Muscle of arm (tissue), 12 donors: ENCODE data around the gene TIMM17A. TPM values are rescaled to one million over a fixed set of nuclear protein-coding genes. Genes with fewer than 3 reads are reported as not detected.
A peak's percentile ranks its signal among the peaks of the same experiment; 100 is the strongest.
"Not testable (repeated sequence)": the region's sequence is repeated elsewhere in the genome, so short reads cannot be mapped to it uniquely, and the experiment has no call there.

Experiments used
- DNase-seq: peaks from one replicate; pipeline ENCODE4 v3.0.0-alpha.2; 2013
- polyA plus RNA-seq, 12 donors: library from polyadenylated mRNA; unstranded; fragments of 120-200 nt; gene quantifications; one replicate each; pipeline ENCODE4 v1.2.1, GENCODE V29; 2013; ENCODE audit not compliant: insufficient read length in 12 of 12

The TIMM17A gene
- polyA plus RNA-seq, 12 donors = 29.6 to 56.5 (median 39.9) TPM; not detected in 1

DNA sequence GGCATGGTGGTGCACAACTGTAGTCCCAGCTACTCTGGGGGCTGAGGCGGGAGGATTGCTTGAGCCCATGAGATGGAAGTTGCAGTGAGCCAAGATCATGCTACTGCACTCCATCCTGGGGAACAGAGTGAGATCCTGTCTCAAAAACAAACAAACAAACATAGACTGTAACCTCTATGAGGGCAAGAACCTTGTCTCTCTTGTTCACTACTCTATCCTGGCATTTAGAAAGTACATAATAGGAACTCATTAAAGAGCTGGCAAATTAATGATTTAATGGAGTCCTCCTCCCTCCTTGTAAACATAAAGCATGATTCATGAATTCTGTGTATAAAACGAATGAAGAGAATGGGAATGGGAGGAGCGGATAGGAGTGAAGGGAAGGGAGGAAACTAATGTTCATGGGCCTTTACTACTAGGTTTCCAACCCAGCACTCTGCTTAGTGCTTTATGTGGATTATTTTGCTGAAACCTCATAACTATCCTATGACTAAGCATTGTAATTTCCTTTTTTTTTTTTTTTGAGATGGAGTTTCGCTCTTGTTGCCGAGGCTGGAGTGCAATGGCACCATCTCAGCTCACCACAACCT is 17.6 kb upstream of the TIMM17A start:
- DNase-seq = no peak

- no peak for DNase-seq
Measured at GRCh38 chr1:201938440-201939035, 16.8 kb upstream of the TIMM17A start.

DNA sequence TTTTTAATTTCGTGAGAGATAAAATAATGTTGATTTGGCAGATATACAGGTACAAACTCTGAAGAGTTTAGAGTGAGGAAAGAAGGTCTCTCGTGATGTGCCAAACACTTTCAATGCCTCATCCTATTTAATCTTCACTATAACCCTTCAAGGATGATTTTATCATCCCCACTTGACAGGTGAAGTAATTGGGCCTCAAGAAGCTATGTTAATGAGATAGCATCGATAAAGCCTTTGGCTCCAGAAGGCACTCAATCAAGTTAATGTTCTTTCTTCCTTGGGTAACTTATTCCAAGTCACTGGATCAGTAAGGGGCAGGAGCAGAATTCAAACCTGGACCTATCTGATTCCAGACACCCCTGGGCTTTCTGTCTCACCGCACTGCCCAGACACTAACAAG is 16.2 kb upstream of the TIMM17A start:
- DNase-seq = no peak

GRCh38 chr1:201939574-201939973 is 15.7 kb upstream of the TIMM17A start:
- DNase-seq = no peak

DNA sequence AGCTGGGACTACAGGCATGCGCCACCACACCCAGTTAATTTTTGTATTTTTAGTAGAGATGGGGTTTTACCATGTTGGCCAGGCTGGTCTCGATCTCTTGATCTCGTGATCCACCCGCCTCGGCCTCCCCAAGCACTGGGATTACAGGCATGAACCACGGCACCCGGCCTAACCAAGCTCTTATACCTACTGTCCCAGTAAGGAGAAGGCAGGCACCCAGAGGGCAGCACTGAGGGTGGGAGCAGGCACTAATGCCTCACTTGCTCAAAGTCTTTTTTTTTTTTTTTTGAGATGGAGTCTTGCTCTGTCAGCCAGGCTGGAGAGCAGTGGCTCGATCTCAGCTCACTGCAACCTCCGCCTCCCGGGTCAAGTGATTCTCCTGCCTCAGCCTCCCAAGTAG is 15.0 kb upstream of the TIMM17A start:
- not testable (repeated sequence) for DNase-seq

DNA sequence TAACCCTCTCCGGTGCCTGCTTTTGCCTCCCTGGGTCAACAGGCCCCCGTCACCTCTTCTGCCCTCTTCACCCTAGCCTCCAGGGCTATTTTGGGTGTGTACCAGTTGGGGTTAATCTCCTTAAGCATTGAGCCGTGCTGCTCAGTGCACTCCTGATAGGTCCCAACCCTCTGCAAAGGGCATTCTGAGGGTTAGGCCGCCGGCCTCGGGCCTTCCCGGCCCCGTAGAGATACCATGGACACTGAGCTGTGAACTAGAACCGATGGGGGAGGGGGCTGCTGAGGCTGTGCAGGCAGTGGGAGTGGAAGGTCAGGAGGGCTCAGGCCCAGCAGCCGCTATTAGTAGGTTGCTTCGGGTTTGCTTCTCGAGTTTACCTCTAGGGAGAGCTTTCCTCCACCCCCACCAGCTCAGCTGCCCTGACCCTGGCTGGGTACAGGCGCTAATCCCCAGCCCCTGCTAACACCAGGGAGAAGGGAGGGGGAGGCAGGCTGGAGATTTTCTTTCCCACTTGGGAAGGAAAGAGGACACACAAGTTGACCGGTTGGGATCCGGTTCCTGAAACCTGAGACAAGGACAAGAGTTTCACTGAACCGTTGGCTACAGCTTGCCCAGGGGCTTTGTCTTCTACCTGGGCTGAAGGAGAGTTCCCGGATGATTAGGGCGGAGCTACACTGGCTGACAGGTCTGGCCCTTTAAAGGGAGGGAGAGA is 13.7 kb upstream of the TIMM17A start:
- DNase-seq = no peak

GRCh38 chr1:201942129-201942495 is 13.2 kb upstream of the TIMM17A start:
- no peak for DNase-seq

GRCh38 chr1:201944002-201944401 is 11.3 kb upstream of the TIMM17A start:
- DNase-seq = no peak

- no peak for DNase-seq
Measured at GRCh38 chr1:201944639-201945038, 10.7 kb upstream of the TIMM17A start.

- no peak for DNase-seq
Measured at GRCh38 chr1:201945157-201945556, 10.1 kb upstream of the TIMM17A start.

GRCh38 chr1:201945863-201946223 is 9.5 kb upstream of the TIMM17A start:
- DNase-seq = no peak

- peak; percentile 71 for DNase-seq
Measured at GRCh38 chr1:201946224-201946908, 8.9 kb upstream of the TIMM17A start, which contains the start of gene LMOD1. Gene LMOD1 (minus strand): TSS chr1:201946548. CDS start chr1:201946340, 208 bp downstream.

DNA sequence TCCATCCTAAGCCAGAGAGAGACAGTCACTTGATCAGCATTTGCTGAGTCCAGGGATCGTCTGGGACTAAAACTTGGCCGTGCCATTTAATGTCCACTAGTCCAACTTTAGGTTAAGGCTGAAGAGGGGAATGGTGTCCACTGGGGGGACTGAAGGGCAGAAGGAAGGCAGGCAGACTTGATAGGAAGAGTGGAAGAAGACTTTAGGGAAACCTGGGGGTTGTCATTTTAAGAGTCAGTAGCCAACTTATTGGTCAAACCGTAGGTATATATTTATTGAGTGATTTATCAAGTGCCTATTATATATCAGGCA is 7.7 kb upstream of the TIMM17A start:
- DNase-seq = no peak

DNA sequence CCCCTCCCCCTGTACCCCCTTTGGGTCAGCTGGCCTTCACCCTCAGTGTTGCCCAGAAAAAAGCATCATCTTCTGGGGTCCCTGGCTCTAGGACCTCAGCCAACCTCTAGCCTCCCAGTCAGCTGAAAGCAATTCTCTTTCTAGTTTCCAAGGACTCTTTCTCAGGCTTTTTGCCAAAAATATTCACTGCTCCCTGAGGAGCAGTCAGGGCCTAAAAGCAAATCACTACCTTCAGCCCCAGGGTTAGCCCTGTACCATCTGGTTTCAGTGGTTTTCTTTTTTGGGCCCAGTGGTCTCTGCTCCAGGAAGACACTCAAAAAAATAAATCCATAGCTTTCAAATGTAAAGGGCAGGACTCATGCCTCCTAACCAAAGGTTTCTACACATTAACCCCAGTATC is 5.8 kb upstream of the TIMM17A start:
- DNase-seq = no peak

- DNase-seq = no peak
Measured at GRCh38 chr1:201954263-201955008, 867 bp upstream of the TIMM17A start.

DNA sequence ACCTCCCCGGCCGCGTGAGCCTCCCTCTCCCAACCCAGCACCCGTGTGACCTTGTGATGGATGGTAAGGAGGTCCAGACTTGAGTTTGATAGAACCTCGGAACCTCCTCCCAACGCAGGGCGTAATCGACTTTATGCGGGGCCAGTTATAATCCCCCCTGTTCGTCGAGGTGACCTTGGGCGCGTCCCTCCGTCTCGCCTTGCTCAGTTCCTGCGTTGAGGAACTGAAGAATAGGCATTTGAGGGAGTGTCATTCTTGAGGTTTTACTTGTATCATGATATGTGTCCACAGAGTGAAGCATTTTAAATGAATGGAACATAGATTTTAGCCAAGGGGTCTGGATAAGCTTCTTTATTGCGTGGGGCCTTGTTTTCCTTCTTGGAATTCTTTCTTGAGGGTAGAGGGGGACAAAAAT is 433 bp downstream of the TIMM17A start:
- no peak for DNase-seq

- no peak for DNase-seq
Measured at GRCh38 chr1:201958348-201958747, 3.0 kb downstream of the TIMM17A start.

- DNase-seq = not testable (repeated sequence)
Measured at GRCh38 chr1:201962382-201962781, 7.1 kb downstream of the TIMM17A start.

DNA sequence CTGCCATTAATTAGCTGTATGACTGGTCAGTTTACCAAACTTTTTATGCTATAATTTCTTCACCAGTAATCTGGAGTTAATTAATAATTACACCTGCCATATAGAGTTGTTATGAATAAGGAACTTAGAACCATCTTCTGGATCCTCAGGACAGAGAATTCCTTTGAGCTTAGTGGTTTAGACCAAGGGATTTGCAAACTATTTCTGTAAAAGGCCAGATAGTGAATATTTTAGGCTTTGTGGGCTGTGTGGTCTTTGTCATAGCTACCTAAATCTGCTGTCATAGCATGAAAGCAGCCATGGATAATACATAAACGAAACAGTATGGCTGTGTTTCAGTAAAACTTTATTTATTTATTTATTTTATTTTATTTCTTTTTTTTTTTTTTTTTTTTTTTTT is 9.0 kb downstream of the TIMM17A start:
- no peak for DNase-seq

- DNase-seq = no peak
Measured at GRCh38 chr1:201966171-201966570, 10.9 kb downstream of the TIMM17A start.

- no peak for DNase-seq
Measured at GRCh38 chr1:201968202-201968925, 13.1 kb downstream of the TIMM17A start.
